Germinal center (tissue), 1 donor: ENCODE data around the gene SAE1.
"Not testable (repeated sequence)": the region's sequence is repeated elsewhere in the genome, so short reads cannot be mapped to it uniquely, and the experiment has no call there.

ENCODE experiments used
- DNase-seq: peaks from one replicate; pipeline ENCODE4 v3.0.0; 2012; ENCODE audit warnings: mixed read lengths, low spot score

Gene SAE1

GRCh38 chr19:47130120-47130588, 481 bp upstream of the SAE1 start:
- no peak for DNase-seq

GRCh38 chr19:47132194-47132852, 1.7 kb downstream of the SAE1 start:
- no peak for DNase-seq

GRCh38 chr19:47133021-47133471, 2.4 kb downstream of the SAE1 start:
- no peak for DNase-seq

- DNase-seq, result no peak
Observed at GRCh38 chr19:47134545-47134944, 3.9 kb downstream of the SAE1 start.

- DNase-seq, result no peak
Observed at GRCh38 chr19:47135156-47135555, 4.5 kb downstream of the SAE1 start.

- not testable (repeated sequence) for DNase-seq
Observed at GRCh38 chr19:47141252-47141651, 10.6 kb downstream of the SAE1 start.

GRCh38 chr19:47141695-47142094, 11.1 kb downstream of the SAE1 start:
- DNase-seq, result no peak

GRCh38 chr19:47142779-47143178, 12.1 kb downstream of the SAE1 start:
- no peak for DNase-seq

- DNase-seq, result no peak
Observed at GRCh38 chr19:47143322-47144073, 12.9 kb downstream of the SAE1 start.

- no peak for DNase-seq
Observed at GRCh38 chr19:47144630-47145029, 14.0 kb downstream of the SAE1 start.

GRCh38 chr19:47145639-47146486, 15.2 kb downstream of the SAE1 start:
- DNase-seq, result no peak

GRCh38 chr19:47146920-47147319, 16.3 kb downstream of the SAE1 start:
- DNase-seq, result no peak

GRCh38 chr19:47151627-47152026, 21.0 kb downstream of the SAE1 start:
- no peak for DNase-seq

GRCh38 chr19:47152205-47152604, 21.6 kb downstream of the SAE1 start:
- DNase-seq, result no peak

GRCh38 chr19:47152632-47153031, 22.0 kb downstream of the SAE1 start:
- no peak for DNase-seq

GRCh38 chr19:47153266-47153665, 22.6 kb downstream of the SAE1 start:
- no peak for DNase-seq

GRCh38 chr19:47155148-47155547, 24.5 kb downstream of the SAE1 start:
- no peak for DNase-seq

GRCh38 chr19:47156861-47157430, 26.3 kb downstream of the SAE1 start:
- no peak for DNase-seq

GRCh38 chr19:47157431-47158321, 27.0 kb downstream of the SAE1 start:
- peak; percentile 47 for DNase-seq

- no peak for DNase-seq
Observed at GRCh38 chr19:47158367-47158791, 27.7 kb downstream of the SAE1 start.

- no peak for DNase-seq
Observed at GRCh38 chr19:47158879-47159503, 28.4 kb downstream of the SAE1 start.
